ENCODE measurements around the gene ELF4. TPM values are rescaled to one million over a fixed set of nuclear protein-coding genes. Genes with fewer than 3 reads are reported as not detected.

Gene ELF4
- total and polyA plus RNA-seq, 3 donors from 2014 or later: 4.2 to 10.2 (median 5.0) TPM

GRCh38 chrX:130079824-130080406 lies 30.4 kb downstream of the ELF4 start:
- WGBS, 2 donors: 29 to 51% methylated on average over 2 to 9 of the region's 9 CpGs
- Histone ChIP-seq H3K27ac (no peak overlapping the region), H3K36me3 (ENCODE audit: low read depth, missing control alignments) (no peaks in the 10 kb centered on the region), H3K4me3 (no peak overlapping the region), H3K4me1 (no peaks in the 10 kb centered on the region), H3K9me3 (no peaks in the 10 kb centered on the region), H3K27me3 (no peaks in the 10 kb centered on the region)
- DNase-seq: peak; percentile 69
- no peak for TF ChIP-seq POLR2A (IDR thresholded peaks at IDR 0.05)
- peak; percentile 66 to 74 (median 67) for TF ChIP-seq CTCF (IDR thresholded peaks at IDR 0.05)
- intact Hi-C loops (cut with DNase I; ENCODE audit: low total_unique reads): loop anchor here (10.0 kb wide), 1 partner anchor 105 kb away; no protein-coding TSS in a partner anchor

DNA sequence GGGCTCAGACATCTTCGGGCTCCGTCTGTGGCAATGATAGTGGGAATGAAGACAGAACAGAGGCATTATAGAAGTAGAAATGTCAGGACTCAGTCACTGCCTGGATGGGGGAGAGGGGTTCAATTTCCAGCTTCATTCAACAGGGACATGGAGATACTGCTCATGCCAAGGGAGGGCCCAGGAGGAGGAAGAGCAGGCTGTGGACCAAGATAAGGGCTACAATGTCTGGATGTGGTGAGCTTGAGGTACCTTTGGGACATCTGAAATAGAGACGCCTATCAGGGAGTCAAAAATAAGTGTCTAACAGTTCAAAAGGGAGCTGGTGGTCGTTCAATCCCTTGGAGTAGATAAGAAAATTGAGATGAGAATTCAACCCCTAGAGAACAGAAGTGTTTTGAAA lies 34.5 kb downstream of the ELF4 start:
- WGBS, 2 donors: 72 to 88% methylated on average over 2 to 4 of the region's 4 CpGs
- Histone ChIP-seq H3K9me3 (no peaks in the 10 kb centered on the region), H3K4me1 (no peaks in the 10 kb centered on the region), H3K36me3 (ENCODE audit: low read depth, missing control alignments) (no peaks in the 10 kb centered on the region), H3K27ac (no peak overlapping the region), H3K27me3 (no peaks in the 10 kb centered on the region), H3K4me3 (no peak overlapping the region)
- TF ChIP-seq CTCF (IDR thresholded peaks at IDR 0.05) (no peak), POLR2A (IDR thresholded peaks at IDR 0.05) (no peak)
- no peak for DNase-seq
- intact Hi-C loops (cut with DNase I; ENCODE audit: low total_unique reads): loop anchor here (10.0 kb wide), 1 partner anchor 109 kb away; no protein-coding TSS in a partner anchor

GRCh38 chrX:130072345-130072740 lies 38.0 kb downstream of the ELF4 start:
- H3K4me1 ChIP-seq: no peaks in the 10 kb centered on the region
- no peaks in the 10 kb centered on the region for H3K36me3 ChIP-seq (ENCODE audit: low read depth, missing control alignments)
- intact Hi-C loops (cut with DNase I; ENCODE audit: low total_unique reads): loop anchor here (10.0 kb wide), 1 partner anchor 112 kb away; no protein-coding TSS in a partner anchor
- no peak overlapping the region for H3K27ac ChIP-seq
- 92 to 96% methylated on average over 9 to 10 of the region's 10 CpGs for WGBS, 2 donors
- H3K27me3 ChIP-seq: no peaks in the 10 kb centered on the region
- no peak for TF ChIP-seq CTCF (IDR thresholded peaks at IDR 0.05)
- no peak for TF ChIP-seq POLR2A (IDR thresholded peaks at IDR 0.05)
- DNase-seq: no peak
- no peak overlapping the region for H3K4me3 ChIP-seq
- no peaks in the 10 kb centered on the region for H3K9me3 ChIP-seq

DNA sequence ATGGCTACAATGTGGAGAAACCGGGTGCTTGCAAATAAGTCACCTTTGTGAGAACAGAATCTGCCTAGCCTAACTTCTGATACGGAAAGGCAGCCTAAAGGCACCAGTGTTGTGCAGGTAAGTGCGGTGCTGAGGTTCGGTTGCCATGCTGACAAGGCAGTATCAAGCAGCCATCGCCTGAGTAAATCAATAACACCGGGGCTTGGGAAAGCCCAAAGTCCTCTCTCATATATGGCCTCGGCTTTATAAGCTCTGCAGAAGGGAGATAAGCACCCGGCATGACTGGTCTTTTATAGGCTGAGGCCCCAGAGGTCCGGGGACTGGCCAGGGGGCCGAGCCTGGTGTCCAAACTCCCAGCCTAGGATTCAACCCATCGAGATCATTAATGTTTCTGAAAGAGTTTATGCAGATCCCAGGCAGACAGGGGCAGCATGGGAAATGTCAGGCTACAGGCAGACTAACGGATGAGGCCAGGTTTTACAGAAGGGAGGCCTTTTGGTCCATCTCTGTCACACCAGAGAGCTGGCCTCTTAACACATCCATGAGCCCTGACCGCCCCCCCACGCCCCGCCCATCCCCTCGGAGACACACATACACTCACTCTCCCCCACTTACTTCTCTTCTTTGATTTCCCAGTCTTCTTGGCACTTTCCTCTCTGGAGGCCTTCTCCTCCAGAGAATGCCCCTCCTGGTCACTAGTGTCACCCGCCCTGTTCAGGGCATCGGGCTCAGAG lies 38.5 kb downstream of the ELF4 start:
- Histone ChIP-seq H3K27me3 (no peaks in the 10 kb centered on the region), H3K4me1 (no peaks in the 10 kb centered on the region), H3K27ac (no peak overlapping the region), H3K36me3 (ENCODE audit: low read depth, missing control alignments) (no peaks in the 10 kb centered on the region), H3K9me3 (no peaks in the 10 kb centered on the region), H3K4me3 (no peak overlapping the region)
- WGBS, 2 donors: 85 to 95% methylated on average over 4 to 16 of the region's 18 CpGs
- intact Hi-C loops (cut with DNase I; ENCODE audit: low total_unique reads): loop anchor here (10.0 kb wide), 1 partner anchor 113 kb away; no protein-coding TSS in a partner anchor
- TF ChIP-seq POLR2A (IDR thresholded peaks at IDR 0.05) (no peak), CTCF (IDR thresholded peaks at IDR 0.05) (no peak)
- DNase-seq: no peak

All from testis (tissue), 3 donors.